GM11168 (cell line): Measurements from ENCODE around the gene TPT1.
"Not testable (repeated sequence)": the region's sequence is repeated elsewhere in the genome, so short reads cannot be mapped to it uniquely, and the experiment has no call there.

Experiments used
- in situ Hi-C: fragments of 300-500 bp; cut with MboI; formaldehyde crosslinking; loops from one replicate; pipeline ENCODE4 v1.12.0; 2022; ENCODE audit warnings: low sequenced_read_pairs; ENCODE audit not compliant: unreplicated experiment

The TPT1 gene

DNA sequence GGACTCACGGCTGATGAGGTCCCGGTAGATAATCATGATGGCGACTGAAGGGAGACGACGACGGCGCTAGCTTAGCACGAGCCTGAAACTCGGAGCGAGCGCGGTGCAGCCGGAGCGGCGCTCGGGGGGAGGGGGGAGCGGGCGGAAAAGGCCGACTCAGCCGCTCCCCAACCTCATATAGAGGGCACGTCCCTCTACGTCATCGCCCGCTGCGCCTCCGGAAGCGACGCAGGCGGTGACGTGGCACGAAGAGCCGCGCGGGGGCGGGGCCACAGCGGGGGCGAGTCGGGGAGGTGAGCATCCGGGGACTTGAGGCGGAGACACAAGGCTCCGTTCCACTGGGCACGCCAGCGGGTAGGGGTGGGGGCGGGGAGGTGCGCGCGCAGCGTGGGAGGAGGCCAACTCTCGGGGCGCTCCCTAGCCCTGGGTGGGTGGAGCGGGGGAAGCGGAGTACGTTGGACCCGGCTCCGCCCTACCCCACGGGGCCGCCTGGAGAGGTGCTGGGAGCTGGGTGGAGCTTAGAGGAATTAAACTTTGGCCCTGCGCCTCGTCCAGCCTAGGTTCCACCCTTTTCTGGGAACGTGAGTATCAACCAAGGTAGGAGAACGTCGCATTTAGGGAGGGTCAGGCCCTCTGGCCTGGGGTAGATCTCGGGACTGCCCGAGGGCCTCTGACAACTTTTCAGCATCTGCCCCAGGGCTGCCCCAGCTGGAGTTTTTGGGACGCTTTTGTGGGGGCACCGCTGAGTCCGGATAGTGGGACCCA, at the start of gene TPT1:
Gene TPT1, minus strand, starts transcription at position 150 of the 765 bp plus-strand sequence. Its CDS starts 114 bp downstream, at position 36.
- in situ Hi-C loops, result no loop called here

DNA sequence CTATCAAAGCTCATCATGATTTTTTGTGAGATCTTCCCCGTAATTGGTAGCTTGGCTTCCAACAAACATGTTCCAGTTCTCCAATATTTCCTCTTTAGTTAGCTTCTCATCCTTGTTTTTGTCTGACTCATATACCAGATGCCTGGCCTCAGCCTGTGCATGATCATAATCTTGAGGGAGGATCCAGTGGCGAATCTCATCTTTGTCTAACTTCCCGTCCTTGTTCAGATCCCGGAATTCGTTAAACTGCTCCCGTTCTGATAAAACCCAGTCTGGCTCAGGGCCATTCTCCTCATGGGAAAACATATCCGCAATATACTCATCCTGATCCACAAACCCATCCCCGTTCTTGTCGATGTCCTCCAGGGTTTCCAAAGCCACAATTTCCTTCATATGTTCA, 49.4 kb upstream of the TPT1 start:
- in situ Hi-C loops, result not testable (repeated sequence)

- in situ Hi-C loops, result no loop called here
Observed at GRCh38 chr13:45388664-45389063, 47.7 kb upstream of the TPT1 start.

DNA sequence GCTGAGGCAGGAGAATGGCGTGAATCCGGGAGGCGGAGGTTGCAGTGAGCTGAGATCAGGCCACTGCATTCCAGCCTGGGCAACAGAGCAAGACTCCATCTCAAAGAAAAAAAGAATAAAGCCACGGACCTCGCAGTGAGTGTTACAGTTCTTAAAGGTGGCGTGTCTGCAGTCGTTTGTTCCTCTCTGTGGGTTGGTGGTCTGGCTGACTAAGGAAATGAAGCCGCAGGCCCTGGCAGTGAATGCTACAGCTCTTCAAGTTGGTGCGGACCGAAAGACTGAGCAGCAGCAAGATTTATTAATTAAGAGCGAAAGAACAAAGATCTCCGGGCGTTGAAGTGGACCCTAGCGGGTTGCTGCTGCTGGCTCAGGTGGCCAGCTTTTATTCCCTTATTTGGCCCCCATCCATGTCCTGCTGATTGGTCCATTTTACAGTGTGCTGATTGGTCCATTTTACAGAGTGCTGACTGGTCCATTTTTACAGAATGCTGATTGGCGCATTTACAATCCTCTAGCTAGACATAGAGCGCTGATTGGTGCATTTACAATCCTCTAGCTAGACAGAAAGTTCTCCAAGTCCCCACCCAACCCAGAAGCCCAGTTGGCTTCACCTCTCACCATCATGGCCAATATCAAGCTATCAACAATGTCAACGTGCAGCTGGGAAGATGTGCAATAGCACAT, 46.1 kb upstream of the TPT1 start:
- in situ Hi-C loops, result not testable (repeated sequence)

DNA sequence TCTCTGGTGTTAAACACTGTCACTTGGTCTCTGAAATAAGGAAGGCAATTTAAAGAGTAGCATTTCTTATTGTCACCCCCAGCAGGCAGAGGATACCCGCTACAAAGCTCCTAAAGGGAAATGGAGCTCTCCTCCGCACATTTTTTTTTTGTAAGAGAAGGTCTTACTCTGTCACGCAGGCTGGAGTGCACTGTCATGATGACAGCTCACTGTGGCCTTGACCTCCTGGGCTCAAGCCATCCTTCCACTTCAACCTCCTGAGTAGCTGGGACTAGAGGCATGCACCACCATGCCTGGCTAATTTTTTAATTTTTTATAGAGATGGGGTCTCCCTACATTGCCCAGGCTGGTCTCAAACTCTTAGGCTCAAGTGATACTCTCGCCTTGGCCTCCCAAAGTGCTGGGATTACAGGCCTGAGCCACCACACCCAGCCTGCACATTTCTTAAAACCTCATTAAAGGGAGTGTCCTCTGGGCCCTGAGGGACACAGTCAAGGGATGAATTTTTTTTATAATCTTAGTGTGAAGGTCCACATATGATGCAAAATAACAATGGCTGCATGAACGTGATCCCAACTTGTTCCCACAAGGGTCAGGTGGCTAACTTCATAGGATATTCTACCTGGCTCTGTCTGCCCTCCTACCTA, 45.0 kb upstream of the TPT1 start:
- in situ Hi-C loops, result no loop called here

DNA sequence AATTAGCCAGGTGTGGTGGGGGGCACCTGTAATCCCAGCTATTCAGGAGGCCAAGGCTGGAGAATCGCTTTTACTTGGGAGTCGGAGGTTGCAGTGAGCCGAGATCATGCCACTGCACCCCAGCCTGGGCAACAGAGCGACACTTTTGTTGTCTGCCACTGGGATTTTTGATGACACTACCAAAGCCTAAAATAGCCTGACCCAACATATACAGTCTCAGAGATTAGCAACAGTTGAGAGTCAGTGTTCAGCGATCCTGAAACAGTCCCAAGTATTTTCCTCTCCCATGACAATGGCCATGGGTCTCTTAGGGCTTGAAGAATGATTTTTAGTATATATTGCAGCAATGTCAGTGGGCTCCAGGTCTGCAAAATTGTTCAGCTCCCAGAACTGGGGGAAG, 44.3 kb upstream of the TPT1 start:
- in situ Hi-C loops, result no loop called here

- in situ Hi-C loops, result no loop called here
Observed at GRCh38 chr13:45384474-45385174, 43.6 kb upstream of the TPT1 start.

DNA sequence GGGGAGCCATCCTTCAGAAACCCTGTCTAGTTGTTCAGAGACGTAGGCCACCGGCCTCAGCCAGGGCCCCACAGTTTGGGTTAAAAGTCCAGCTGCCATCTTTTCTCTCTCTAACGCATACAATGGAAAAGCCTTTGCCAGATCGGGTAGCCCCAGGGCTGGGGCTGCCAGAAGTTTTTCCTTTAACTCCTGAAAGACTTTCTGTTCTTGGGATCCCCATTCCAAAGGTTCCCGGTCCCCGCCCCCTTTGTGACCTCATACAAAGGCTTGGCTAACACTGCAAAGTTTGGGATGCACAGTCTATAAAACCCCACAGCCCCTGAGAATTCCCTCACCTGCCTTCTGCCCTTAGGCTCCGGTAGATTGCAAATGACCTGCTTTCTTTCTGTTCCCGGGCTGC, 41.8 kb upstream of the TPT1 start:
- in situ Hi-C loops, result not testable (repeated sequence)

- in situ Hi-C loops, result no loop called here
Observed at GRCh38 chr13:45381196-45381595, 40.2 kb upstream of the TPT1 start.

DNA sequence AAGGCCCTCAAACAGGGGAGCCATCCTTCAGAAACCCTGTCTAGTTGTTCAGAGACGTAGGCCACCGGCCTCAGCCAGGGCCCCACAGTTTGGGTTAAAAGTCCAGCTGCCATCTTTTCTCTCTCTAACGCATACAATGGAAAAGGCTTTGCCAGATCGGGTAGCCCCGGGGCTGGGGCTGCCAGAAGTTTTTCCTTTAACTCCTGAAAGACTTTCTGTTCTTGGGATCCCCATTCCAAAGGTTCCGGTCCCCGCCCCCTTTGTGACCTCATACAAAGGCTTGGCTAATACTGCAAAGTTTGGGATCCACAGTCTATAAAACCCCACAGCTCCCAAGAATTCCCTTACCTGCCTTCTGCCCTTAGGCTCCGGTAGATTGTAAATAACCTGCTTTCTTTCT, 39.7 kb upstream of the TPT1 start:
- in situ Hi-C loops, result not testable (repeated sequence)

DNA sequence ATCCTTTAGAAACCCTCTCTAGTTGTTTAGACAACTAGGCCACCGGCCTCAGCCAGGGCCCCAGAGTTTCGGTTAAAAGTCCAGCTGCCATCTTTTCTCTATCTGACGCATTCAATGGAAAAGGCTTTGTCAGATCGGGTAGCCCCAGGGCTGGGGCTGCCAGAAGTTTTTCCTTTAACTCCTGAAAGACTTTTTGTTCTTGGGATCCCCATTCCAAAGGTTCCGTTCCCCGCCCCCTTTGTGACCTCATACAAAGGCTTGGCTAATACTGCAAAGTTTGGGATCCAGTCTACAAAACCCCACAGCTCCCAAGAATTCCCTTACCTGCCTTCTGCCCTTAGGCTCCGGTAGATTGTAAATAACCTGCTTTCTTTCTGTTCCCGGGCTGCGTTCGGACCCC, 38.5 kb upstream of the TPT1 start:
- in situ Hi-C loops, result not testable (repeated sequence)

DNA sequence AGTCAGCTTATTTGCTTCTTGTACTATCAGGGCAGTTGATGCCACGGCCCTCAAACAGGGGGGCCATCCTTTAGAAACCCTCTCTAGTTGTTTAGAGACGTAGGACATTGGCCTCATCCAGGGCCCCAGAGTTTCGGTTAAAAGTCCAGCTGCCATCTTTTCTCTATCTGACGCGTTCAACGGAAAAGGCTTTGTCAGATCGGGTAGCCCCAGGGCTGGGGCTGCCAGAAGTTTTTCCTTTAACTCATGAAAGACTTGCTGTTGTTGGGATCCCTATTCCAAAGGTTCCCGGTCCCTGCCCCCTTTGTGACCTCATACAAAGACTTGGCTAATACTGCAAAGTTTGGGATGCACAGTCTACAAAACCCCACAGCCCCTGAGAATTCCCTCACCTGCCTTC, 37.8 kb upstream of the TPT1 start:
- in situ Hi-C loops, result not testable (repeated sequence)

- in situ Hi-C loops, result not testable (repeated sequence)
Observed at GRCh38 chr13:45377314-45377713, 36.3 kb upstream of the TPT1 start.

GRCh38 chr13:45376651-45377050, 35.7 kb upstream of the TPT1 start:
- in situ Hi-C loops, result not testable (repeated sequence)

DNA sequence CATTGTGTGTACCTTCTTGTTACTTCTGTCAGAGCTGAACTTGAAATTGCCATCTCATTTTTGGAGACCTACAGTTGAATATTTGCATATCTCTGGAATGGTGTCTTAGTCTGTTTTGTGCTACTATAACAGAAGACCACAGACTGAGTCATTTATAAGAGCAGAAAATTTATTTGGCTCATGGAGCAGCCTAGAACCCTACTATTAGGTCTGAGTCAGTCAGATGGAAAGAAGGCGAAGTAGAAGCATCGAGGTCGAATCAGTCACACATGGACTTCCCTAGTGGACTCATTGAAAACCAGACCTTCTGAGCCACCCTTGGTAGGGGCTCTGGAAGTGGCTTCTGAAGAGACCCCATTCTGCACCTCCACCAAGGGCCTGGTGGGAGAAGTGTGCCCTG, 33.9 kb upstream of the TPT1 start:
- in situ Hi-C loops, result loop anchor here (25.0 kb wide), 1 partner anchor 112 kb away; no protein-coding TSS in a partner anchor

DNA sequence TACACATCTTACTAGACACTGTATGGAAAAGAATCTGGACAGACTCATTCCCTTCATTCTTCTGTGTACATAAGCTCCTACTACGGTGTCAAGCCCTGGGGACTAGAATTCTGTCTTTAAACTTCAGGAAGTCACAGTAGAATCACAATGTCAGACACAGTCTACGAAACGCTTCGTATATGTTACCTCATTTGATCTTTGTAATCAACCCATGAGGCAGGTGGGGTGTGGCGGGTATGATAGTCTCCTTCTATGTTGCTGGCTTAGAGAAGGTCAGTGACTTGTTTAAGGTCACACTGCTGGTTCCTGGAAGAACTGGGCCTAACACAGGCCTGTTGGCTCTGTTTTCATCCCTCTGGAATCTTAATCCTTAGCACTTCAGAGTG, 32.2 kb upstream of the TPT1 start:
- in situ Hi-C loops, result loop anchor here (25.0 kb wide), 1 partner anchor 114 kb away; no protein-coding TSS in a partner anchor

GRCh38 chr13:45372189-45373161, 31.5 kb upstream of the TPT1 start:
- in situ Hi-C loops, result loop anchor here (25.0 kb wide), 1 partner anchor 115 kb away; no protein-coding TSS in a partner anchor

DNA sequence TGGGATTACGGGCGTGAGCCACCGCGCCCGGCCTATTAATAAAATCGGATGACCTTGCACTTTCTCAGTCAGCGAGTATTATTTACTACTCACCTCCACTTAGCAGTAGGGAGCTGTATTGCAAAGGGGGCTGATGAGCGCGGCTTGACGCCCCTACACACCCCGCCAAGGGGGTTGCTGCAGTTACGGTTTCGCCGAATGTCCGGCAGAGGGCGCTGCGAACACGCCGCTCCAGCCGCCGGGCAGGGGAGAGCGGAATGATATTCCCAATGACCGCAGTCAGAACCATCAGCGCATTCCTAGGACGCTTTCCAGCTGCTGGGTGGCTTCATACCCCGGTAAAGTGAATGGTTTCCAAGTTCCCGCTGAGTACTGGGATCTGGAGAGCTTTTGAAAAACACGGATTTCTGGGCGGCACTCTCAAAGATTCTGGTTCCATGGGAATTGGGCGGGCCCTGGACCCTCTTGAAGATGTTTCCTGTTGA, 30.0 kb upstream of the TPT1 start:
- in situ Hi-C loops, result loop anchor here (25.0 kb wide), 1 partner anchor 116 kb away; no protein-coding TSS in a partner anchor

- in situ Hi-C loops, result loop anchor here (25.0 kb wide), 1 partner anchor 118 kb away; no protein-coding TSS in a partner anchor
Observed at GRCh38 chr13:45369116-45369515, 28.1 kb upstream of the TPT1 start.
